ENCODE measurements around the gene DCAF8. TPM values are rescaled to one million over a fixed set of nuclear protein-coding genes. Genes with fewer than 3 reads are reported as not detected.

The DCAF8 gene
- total RNA-seq, 1 donor from 2014 or later = 154 TPM

DNA sequence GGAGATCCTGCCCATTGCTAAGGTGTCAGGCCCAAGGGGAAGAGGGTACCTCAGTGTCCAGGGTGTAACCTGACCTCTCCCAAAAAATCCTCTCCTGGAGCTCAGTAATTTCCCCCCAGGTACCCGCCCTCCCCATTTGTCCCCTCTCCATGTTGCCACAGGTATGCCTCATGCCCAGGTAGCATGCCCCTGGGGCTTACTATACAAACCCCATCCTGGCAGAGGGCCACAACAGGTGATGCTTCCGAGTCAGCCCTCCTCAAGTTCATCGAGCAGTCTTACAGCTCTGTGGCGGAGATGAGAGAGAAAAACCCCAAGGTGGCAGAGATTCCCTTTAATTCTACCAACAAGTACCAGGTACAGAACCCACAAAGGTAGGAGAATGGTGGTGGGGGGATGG lies 95.3 kb downstream of the DCAF8 start:
- DNase-seq (ENCODE audit: extremely low spot score, unreplicated experiment) = no peak
- TF ChIP-seq, protein P1, sequence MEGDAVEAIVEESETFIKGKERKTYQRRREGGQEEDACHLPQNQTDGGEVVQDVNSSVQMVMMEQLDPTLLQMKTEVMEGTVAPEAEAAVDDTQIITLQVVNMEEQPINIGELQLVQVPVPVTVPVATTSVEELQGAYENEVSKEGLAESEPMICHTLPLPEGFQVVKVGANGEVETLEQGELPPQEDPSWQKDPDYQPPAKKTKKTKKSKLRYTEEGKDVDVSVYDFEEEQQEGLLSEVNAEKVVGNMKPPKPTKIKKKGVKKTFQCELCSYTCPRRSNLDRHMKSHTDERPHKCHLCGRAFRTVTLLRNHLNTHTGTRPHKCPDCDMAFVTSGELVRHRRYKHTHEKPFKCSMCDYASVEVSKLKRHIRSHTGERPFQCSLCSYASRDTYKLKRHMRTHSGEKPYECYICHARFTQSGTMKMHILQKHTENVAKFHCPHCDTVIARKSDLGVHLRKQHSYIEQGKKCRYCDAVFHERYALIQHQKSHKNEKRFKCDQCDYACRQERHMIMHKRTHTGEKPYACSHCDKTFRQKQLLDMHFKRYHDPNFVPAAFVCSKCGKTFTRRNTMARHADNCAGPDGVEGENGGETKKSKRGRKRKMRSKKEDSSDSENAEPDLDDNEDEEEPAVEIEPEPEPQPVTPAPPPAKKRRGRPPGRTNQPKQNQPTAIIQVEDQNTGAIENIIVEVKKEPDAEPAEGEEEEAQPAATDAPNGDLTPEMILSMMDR (conservative IDR thresholded peaks at IDR 0.05) = no peak
- Mint-ChIP-seq H3K4me3 (no peak overlapping the region), H3K27me3 (peaks cover 15% of the 10 kb centered on the region), H3K4me1 (ENCODE audit: unreplicated experiment) (peaks cover 28% of the 10 kb centered on the region), H3K9me3 (peaks cover 8% of the 10 kb centered on the region), H3K27ac (no peak overlapping the region), H3K36me3 (no peaks in the 10 kb centered on the region)

- peaks cover 8% of the 10 kb centered on the region for H3K9me3 Mint-ChIP-seq
- H3K27ac Mint-ChIP-seq = no peak overlapping the region
- peaks cover 25% of the 10 kb centered on the region for H3K4me1 Mint-ChIP-seq (ENCODE audit: unreplicated experiment)
- TF ChIP-seq, protein P1 (conservative IDR thresholded peaks at IDR 0.05) = no peak
- no peak for DNase-seq (ENCODE audit: extremely low spot score, unreplicated experiment)
- H3K4me3 Mint-ChIP-seq = no peak overlapping the region
- peaks cover 10% of the 10 kb centered on the region for H3K27me3 Mint-ChIP-seq
- H3K36me3 Mint-ChIP-seq = no peaks in the 10 kb centered on the region
Measured at GRCh38 chr1:160166166-160166868, 96.0 kb downstream of the DCAF8 start.

Other genes with a start within 250 kb of the DCAF8 start
- gene PIGM, start 230.6 kb downstream of the DCAF8 start, total RNA-seq (ENCODE audit: low replicate concordance) = 9.4 and 12.0 TPM in 2 replicates
- not detected in 2 replicates for gene KCNJ10, start 192.4 kb downstream of the DCAF8 start, total RNA-seq (ENCODE audit: low replicate concordance)
- gene KCNJ9, start 181.0 kb downstream of the DCAF8 start, total RNA-seq (ENCODE audit: low replicate concordance) = not detected in 2 replicates
- 27.7 and 33.2 TPM in 2 replicates for gene IGSF8, start 163.9 kb downstream of the DCAF8 start, total RNA-seq (ENCODE audit: low replicate concordance)
- 0.26 and 14.5 TPM in 2 replicates for gene ATP1A2, start 146.8 kb downstream of the DCAF8 start, total RNA-seq (ENCODE audit: low replicate concordance)
- gene ATP1A4, start 110.9 kb downstream of the DCAF8 start, total RNA-seq (ENCODE audit: low replicate concordance) = 0.27 and 1.3 TPM in 2 replicates
- 0.46 and 1.4 TPM in 2 replicates for gene CASQ1, start 72.0 kb downstream of the DCAF8 start, total RNA-seq (ENCODE audit: low replicate concordance)
- 67.7 and 72.8 TPM in 2 replicates for gene PEA15, start 57.2 kb downstream of the DCAF8 start, total RNA-seq (ENCODE audit: low replicate concordance)
- 50.4 and 66.9 TPM in 2 replicates for gene PEX19, start 22.6 kb upstream of the DCAF8 start, total RNA-seq (ENCODE audit: low replicate concordance)
- 174 and 226 TPM in 2 replicates for gene COPA, start 80.7 kb upstream of the DCAF8 start, total RNA-seq (ENCODE audit: low replicate concordance)
- gene NCSTN, start 80.8 kb upstream of the DCAF8 start, total RNA-seq (ENCODE audit: low replicate concordance) = 103 and 104 TPM in 2 replicates
- gene NHLH1, start 104.5 kb upstream of the DCAF8 start, total RNA-seq (ENCODE audit: low replicate concordance) = 0.48 and 2.2 TPM in 2 replicates
- gene VANGL2, start 138.0 kb upstream of the DCAF8 start, total RNA-seq (ENCODE audit: low replicate concordance) = 19.8 and 67.3 TPM in 2 replicates